Measurements from ENCODE around the gene APOBEC3G.

The APOBEC3G gene

DNA sequence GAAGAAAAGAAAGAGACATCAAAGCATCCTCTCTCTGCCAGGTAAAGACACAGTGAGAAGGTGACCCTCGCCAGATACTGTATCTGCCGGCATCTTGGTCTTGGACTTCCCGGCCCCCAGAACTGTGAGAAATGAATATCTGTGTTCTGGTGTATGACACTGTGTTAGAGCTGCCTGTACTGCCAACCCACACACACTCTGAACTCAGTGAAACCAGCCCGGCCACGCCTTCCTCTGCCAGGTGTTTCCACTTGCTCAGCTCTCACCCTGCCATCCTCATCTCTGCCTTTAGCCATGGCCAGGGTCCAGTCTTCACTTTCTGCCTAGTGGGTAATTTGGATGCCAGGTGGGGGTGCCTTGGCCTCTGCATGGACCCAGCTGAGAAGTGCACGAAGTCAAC lies 51.4 kb downstream of the APOBEC3G start:
- DNase-seq, result no peak

DNA sequence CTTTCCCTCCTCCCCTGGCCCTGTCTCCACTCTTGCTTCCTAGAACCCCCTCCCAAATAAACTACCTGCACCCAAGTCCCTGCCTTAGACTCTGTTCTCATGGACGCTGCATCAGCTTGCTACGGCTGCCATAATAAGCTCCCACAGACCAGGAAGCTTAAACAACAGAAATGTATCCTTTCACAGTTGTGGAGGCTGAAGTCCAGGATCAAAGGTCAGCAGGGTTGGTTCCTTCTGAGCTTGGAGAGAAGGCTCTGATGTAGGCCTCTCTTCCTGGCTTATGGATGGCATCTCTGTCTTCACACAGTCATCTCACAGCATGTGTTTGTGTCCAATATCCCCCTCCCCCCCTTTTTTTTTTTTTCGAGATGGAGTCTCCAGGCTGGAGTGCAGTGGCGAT lies 52.0 kb downstream of the APOBEC3G start:
- no peak for DNase-seq

DNA sequence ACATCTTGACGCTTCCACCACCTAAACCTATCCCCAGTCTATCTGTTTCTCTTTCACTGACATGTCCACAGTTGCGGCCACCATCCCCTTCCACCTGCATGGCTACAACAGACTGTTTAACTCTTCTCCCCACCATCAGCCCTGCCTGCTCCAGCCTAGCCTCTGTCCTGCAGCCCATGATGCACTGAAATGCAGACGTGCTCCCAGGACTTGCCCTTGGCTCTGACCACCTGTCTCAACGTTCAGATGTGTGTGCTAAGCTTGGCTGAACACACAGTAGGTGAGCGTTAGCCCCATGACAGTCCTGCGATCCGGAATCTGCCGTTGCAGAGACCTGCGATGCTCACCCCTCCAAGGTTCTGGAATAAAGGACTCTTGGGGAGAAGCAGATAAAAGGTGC lies 52.7 kb downstream of the APOBEC3G start:
- DNase-seq, result no peak

DNA sequence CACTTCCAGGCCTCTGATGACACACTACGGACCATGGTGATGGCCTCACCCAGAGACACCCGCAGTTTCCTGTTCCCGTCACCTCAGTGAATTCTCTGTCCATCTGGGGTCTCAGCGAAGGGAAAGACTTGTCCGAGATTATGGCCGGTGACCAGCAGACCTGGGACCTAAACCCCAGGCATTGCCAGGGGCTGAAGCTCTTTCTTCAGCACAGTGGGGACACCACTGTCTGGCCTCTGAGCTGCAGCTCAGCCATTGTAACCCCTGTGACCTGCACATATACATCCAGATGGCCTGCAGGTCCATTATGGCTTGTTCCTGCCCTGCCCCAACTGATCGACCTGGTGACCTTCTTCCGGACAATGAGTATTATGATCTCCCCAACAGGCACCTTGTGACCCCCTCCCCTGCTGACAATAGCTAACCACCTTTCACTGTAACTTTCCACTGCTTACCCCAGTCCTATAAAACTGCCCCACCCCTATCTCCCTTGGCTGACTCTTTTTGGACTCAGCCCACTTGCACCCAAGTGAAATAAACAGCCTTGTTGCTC lies 53.2 kb downstream of the APOBEC3G start:
- no peak for DNase-seq

DNA sequence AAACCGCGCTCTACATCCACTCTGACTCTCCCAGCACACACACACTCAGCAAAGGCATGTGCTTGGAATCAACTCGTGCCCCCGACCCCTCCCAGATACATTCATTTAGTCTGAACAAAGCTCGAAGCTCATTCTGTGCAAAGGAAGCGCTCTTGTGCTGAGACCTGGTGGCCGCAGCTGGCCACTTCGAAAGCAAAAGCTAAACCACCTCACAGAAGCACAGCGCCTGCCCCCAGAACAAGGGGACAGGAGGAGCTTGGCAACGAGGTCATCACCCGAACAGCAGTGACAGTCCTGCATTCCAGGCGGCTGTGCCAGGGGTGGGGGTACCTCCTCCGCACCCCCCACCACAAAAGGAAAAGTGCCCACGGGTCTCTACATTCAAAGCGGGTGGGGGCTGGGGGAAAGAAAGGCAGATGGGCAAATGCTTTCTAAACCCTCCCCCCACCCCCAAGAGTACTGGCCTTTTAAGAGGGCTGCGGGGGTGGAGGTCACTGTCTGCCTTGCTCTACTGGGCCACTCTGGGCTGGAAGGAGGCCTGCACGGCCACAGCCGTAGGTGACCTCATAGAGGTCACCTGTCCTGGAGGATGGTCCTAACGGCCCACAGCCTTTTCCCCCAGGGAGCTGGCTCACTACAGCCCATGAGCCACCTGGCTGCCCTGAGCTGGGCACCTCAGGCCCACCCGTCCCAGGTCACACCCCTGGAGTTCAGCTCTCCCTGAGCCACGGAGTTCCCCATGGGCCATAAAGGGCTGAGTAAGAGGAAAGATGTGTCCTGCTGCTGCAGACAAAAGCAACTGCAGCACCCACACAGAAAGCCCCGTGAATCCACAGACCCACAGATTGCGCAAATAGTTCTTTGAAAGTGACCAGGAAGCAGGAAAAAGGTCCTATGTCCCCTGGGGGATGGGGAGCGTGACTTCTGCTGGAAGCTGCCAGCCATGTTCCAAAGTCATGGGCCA lies 54.1 kb downstream of the APOBEC3G start:
- no peak for DNase-seq

DNA sequence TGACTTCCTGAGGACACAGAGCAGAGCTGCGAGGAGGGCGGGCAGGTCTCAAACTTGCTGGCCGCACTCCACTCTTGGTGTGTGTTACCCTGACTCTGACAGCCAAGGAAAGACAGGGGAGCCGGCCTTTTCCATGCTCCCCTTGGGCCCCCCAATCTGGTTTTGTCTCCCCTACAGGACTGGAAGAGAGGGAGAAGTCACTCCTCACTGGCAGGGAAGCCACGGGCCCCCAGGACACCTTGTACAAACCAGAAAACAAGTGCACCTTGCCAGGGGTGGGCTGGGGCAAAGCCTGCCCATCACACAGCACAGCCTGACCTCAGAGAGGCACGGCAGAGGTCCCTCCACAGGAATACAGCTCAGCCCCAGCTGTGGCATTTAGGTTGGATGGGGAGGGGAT lies 55.2 kb downstream of the APOBEC3G start:
- no peak for DNase-seq

DNA sequence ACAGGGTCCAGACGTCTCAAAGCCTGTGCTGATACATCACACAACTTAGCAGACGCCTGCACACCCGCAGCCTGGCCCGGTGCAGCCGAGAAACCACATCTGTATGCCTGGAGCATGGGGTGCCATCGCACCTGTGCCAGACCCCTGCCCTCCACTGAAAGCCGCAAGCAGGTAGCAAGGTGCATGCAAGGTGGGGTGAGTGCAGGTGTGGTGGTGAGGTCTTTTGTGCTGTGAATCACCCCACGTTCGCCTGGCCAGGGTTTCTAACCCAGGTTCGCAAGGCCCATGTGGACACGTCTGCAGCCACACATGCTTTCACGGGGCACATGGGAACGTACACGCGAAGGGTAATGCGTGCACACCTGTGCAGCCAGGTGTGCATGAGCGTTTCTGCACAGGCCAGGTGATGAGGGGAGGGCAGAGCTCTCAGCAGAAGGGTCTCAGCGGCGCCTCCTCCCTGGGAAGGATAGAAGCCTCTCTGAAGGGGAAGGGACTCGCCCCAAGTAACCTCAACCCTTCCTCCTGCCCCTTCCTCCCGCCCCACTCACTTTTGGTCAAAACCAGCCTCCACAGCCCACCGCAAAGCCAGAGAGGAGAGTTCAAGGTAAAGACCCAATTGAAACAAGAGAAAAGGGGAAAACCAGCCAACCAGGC lies 55.9 kb downstream of the APOBEC3G start:
- DNase-seq, result no peak

DNA sequence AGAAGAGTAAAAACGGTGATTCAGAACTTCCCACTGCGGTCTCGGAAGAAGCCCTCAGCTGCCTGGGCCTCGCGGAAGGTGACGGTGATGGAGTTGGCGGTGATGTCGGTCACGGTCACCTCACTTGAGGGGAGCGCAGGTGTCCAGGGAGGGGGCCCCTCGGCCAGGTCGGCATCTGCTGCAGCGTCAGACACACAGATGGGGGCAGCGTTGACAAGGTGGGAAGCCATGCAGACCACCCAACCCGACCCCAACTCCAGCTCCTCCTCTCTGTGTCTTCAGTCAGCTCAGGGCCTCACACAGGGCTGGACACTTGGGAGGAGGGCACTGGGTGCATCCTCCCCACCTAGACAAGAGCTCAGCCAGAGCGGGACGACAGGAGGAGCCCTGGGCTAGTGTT lies 56.8 kb downstream of the APOBEC3G start:
- DNase-seq, result no peak

DNA sequence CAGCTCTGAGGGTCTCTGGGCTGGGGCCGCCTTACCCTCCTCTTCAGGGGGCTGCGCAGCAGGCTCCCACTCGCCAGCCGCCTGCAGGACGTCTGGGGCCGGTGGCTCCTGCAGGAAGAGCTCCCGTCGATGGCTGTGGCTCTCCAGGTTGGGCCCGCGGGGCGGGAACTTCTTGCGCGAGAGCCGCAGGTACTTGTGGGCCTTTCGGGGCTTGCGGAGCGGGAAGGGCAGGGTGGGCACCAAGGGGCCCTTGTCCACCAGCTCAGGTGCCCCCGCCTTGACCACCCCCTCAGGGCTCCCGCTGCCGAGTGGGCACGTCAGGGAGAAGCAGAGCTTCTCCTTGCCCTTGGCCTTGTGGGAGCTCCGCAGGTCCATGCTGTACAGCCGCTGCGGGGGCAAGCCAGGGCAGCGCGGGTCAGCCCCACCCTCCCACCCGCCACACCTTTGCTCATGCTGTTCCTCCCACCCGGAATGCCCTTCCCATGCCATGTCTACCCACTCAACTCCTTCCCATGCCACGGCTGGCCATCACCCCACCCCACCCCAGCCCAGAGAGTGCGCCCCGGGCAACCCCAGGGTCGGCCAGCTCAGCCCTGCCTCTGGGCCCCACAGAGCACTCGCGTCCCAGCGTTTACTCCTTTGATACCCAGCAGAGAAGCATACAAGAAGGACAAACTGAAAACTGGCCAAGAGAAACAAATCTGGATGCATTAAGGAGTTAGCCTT lies 57.5 kb downstream of the APOBEC3G start:
- DNase-seq, result no peak

DNA sequence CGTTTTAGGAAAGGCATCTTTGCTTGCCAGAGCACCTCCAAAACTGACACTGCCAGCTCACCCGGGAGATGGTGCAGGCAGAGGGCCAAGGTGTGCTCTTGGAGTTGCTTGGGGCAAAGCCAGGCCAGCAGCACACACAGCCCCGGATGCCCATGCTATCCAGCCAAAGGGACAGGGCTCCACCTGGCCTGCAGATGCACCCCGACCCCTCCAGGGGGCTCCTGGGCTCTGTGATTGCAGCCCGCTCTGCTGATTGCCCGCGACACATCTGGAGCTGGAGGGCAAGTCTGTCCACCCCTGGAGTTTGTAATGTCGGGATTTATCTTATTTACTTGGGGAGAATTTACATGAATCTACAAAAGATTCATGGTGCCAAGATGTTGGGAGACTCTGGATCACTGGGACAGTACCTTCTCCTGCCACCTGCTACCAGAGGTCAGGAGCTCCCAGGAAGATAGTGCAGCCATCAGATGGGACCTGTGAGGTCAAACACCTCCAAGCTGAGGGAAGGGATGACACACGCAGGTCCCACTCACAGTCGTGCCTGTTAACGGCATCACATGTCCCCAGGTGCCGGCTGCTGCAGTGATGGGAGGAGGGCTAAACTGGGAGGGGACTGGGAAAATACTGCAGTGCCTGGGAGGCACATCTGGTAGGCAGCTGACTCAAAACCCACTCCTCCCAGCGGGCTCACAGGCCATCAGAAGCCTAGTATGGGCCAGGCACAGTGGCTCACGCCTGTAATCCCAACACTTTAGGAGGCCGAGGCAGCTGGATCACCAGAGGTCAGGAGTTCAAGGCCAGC lies 58.2 kb downstream of the APOBEC3G start:
- no peak for DNase-seq

DNA sequence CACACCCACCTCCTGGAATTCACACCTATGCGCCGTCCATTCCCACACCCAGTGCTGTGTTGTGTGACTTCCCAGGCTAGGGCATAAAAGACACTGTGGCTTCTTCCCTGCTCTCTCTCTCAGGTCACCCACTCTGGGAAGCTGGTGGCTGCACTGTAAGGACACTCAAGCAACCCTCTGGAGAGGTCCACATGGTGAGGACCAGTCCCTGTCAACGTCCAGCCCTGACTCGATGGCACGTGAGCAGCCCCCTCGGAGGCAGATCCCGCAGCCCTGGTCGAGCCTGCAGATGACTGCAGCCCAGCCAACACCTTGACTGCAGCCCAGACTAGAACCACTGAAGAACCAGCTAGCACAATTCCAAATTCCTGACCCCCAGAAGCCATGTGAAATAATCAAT lies 59.2 kb downstream of the APOBEC3G start:
- DNase-seq, result no peak
